ENCODE results near the gene CLCN2. TPM values are rescaled to one million over a fixed set of nuclear protein-coding genes. Genes with fewer than 3 reads are reported as not detected.

CLCN2 gene
- total RNA-seq, 1 donor from 2014 or later = 9.7 TPM

- no peak for TF ChIP-seq CTCF (IDR thresholded peaks at IDR 0.05)
- Mint-ChIP-seq H3K36me3 (ENCODE audit: unreplicated experiment) (peaks cover 55% of the 10 kb centered on the region), H3K4me1 (ENCODE audit: unreplicated experiment) (no peaks in the 10 kb centered on the region), H3K27me3 (ENCODE audit: unreplicated experiment) (no peaks in the 10 kb centered on the region), H3K4me3 (ENCODE audit: unreplicated experiment) (no peak overlapping the region), H3K9me3 (ENCODE audit: unreplicated experiment) (no peaks in the 10 kb centered on the region), H3K27ac (ENCODE audit: unreplicated experiment) (no peak overlapping the region)
- DNase-seq (ENCODE audit: extremely low spot score, unreplicated experiment) = no peak
These were observed 53.5 kb downstream of the CLCN2 start for GRCh38 chr3:184307915-184308314.

GRCh38 chr3:184306341-184306972, 54.9 kb downstream of the CLCN2 start:
- no peak for TF ChIP-seq CTCF (IDR thresholded peaks at IDR 0.05)
- Mint-ChIP-seq H3K4me1 (ENCODE audit: unreplicated experiment) (no peaks in the 10 kb centered on the region), H3K27ac (ENCODE audit: unreplicated experiment) (no peak overlapping the region), H3K4me3 (ENCODE audit: unreplicated experiment) (no peak overlapping the region), H3K27me3 (ENCODE audit: unreplicated experiment) (no peaks in the 10 kb centered on the region), H3K9me3 (ENCODE audit: unreplicated experiment) (no peaks in the 10 kb centered on the region), H3K36me3 (ENCODE audit: unreplicated experiment) (peaks cover 65% of the 10 kb centered on the region)
- no peak for DNase-seq (ENCODE audit: extremely low spot score, unreplicated experiment)

- TF ChIP-seq CTCF (IDR thresholded peaks at IDR 0.05) = peak; percentile 49
- H3K4me3 Mint-ChIP-seq (ENCODE audit: unreplicated experiment) = no peak overlapping the region
- no peaks in the 10 kb centered on the region for H3K9me3 Mint-ChIP-seq (ENCODE audit: unreplicated experiment)
- no peaks in the 10 kb centered on the region for H3K27me3 Mint-ChIP-seq (ENCODE audit: unreplicated experiment)
- H3K4me1 Mint-ChIP-seq (ENCODE audit: unreplicated experiment) = peaks cover under 1% of the 10 kb centered on the region
- H3K27ac Mint-ChIP-seq (ENCODE audit: unreplicated experiment) = no peak overlapping the region
- DNase-seq (ENCODE audit: extremely low spot score, unreplicated experiment) = no peak
- H3K36me3 Mint-ChIP-seq (ENCODE audit: unreplicated experiment) = peaks cover 73% of the 10 kb centered on the region
These were observed 55.8 kb downstream of the CLCN2 start for GRCh38 chr3:184305577-184305976.

DNA sequence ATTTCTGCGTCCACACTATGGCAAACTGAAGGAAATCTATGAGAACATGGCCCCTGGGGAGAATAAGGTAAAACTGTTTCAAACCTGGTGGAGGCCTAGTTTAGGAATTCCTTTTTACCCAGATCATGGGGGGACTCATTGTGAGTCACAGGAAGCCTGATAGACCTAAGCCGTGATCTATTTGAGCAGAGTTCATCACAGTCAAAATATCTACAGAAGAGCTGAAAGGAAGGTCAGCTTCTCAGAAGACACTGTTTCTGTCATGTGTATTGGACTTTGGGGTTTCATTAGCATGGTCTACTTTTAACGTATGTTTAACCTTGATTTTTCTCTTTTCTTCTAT, 61.1 kb downstream of the CLCN2 start:
- peaks cover 36% of the 10 kb centered on the region for H3K36me3 Mint-ChIP-seq (ENCODE audit: unreplicated experiment)
- peaks cover 16% of the 10 kb centered on the region for H3K4me1 Mint-ChIP-seq (ENCODE audit: unreplicated experiment)
- no peaks in the 10 kb centered on the region for H3K9me3 Mint-ChIP-seq (ENCODE audit: unreplicated experiment)
- no peak overlapping the region for H3K27ac Mint-ChIP-seq (ENCODE audit: unreplicated experiment)
- TF ChIP-seq CTCF (IDR thresholded peaks at IDR 0.05) = no peak
- no peak for DNase-seq (ENCODE audit: extremely low spot score, unreplicated experiment)
- H3K27me3 Mint-ChIP-seq (ENCODE audit: unreplicated experiment) = no peaks in the 10 kb centered on the region
- H3K4me3 Mint-ChIP-seq (ENCODE audit: unreplicated experiment) = peak overlapping the region; percentile 92

GRCh38 chr3:184299488-184300377, 61.7 kb downstream of the CLCN2 start:
- Mint-ChIP-seq H3K9me3 (ENCODE audit: unreplicated experiment) (no peaks in the 10 kb centered on the region), H3K4me1 (ENCODE audit: unreplicated experiment) (peaks cover 16% of the 10 kb centered on the region), H3K4me3 (ENCODE audit: unreplicated experiment) (peak overlapping the region; percentile 92), H3K27ac (ENCODE audit: unreplicated experiment) (peak overlapping the region; percentile 84), H3K36me3 (ENCODE audit: unreplicated experiment) (peaks cover 33% of the 10 kb centered on the region), H3K27me3 (ENCODE audit: unreplicated experiment) (peaks cover 4% of the 10 kb centered on the region)
- no peak for DNase-seq (ENCODE audit: extremely low spot score, unreplicated experiment)
- no peak for TF ChIP-seq CTCF (IDR thresholded peaks at IDR 0.05)

Data from osteocyte (in vitro differentiated cells).